ENCODE measurements around the gene FOXP2. TPM values are rescaled to one million over a fixed set of nuclear protein-coding genes. Genes with fewer than 3 reads are reported as not detected.

Gene FOXP2
- total and polyA plus RNA-seq, 4 donors: 1.2 to 7.4 (median 5.7) TPM

DNA sequence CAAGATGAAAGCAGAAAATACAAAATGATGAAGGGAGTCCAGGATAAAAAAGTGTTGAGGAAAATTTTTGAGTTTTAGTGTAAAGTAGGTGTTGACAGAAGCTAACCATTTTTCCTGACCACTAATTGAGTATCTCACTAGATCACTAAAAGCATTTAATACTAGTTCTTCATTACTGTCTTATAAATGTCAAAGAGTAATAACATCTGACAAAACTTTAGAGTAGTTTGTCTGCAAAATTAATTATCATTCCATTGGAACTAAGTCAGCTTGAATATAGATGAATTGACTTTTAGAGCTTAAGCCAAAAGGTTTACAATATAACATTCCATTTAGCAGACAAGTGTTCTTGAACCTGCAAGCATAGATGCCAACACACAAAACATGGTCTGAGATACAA is 232.9 kb downstream of the FOXP2 start:
- H3K9ac ChIP-seq (ENCODE audit: low read depth in 1 of 2, low read length in 2 of 2): no peak overlapping the region
- no peaks in the 10 kb centered on the region for H3K9me3 ChIP-seq (ENCODE audit: control insufficient read depth in 4 of 4, low read length in 3 of 4)
- H3K27ac ChIP-seq (ENCODE audit: low read depth in 1 of 2, low read length in 2 of 2): no peak overlapping the region
- no peaks in the 10 kb centered on the region for H3K4me1 ChIP-seq (ENCODE audit: control insufficient read depth in 4 of 4, insufficient read depth in 4 of 4, low read length in 3 of 4)
- no peaks in the 10 kb centered on the region for H3K27me3 ChIP-seq (ENCODE audit: control insufficient read depth in 4 of 4, insufficient read depth in 4 of 4, low read length in 3 of 4)
- DNase-seq (ENCODE audit: low spot score): no peak
- no peak for TF ChIP-seq FOXA2 (IDR thresholded peaks at IDR 0.05)
- TF ChIP-seq JUND (IDR thresholded peaks at IDR 0.05): no peak
- no peak for TF ChIP-seq EGR1 (IDR thresholded peaks at IDR 0.05; ENCODE audit: low read depth in 2 of 2)
- TF ChIP-seq YY1 (IDR thresholded peaks at IDR 0.05): no peak
- TF ChIP-seq RAD21 (IDR thresholded peaks at IDR 0.05): no peak
- no peak for TF ChIP-seq NR2F2 (IDR thresholded peaks at IDR 0.05)
- TF ChIP-seq FOXA1 (IDR thresholded peaks at IDR 0.05): no peak
- TF ChIP-seq, protein P1, sequence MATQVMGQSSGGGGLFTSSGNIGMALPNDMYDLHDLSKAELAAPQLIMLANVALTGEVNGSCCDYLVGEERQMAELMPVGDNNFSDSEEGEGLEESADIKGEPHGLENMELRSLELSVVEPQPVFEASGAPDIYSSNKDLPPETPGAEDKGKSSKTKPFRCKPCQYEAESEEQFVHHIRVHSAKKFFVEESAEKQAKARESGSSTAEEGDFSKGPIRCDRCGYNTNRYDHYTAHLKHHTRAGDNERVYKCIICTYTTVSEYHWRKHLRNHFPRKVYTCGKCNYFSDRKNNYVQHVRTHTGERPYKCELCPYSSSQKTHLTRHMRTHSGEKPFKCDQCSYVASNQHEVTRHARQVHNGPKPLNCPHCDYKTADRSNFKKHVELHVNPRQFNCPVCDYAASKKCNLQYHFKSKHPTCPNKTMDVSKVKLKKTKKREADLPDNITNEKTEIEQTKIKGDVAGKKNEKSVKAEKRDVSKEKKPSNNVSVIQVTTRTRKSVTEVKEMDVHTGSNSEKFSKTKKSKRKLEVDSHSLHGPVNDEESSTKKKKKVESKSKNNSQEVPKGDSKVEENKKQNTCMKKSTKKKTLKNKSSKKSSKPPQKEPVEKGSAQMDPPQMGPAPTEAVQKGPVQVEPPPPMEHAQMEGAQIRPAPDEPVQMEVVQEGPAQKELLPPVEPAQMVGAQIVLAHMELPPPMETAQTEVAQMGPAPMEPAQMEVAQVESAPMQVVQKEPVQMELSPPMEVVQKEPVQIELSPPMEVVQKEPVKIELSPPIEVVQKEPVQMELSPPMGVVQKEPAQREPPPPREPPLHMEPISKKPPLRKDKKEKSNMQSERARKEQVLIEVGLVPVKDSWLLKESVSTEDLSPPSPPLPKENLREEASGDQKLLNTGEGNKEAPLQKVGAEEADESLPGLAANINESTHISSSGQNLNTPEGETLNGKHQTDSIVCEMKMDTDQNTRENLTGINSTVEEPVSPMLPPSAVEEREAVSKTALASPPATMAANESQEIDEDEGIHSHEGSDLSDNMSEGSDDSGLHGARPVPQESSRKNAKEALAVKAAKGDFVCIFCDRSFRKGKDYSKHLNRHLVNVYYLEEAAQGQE (IDR thresholded peaks at IDR 0.05): no peak
- TF ChIP-seq, protein P2, sequence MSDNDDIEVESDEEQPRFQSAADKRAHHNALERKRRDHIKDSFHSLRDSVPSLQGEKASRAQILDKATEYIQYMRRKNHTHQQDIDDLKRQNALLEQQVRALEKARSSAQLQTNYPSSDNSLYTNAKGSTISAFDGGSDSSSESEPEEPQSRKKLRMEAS (IDR thresholded peaks at IDR 0.05): no peak
- TF ChIP-seq GABPA (IDR thresholded peaks at IDR 0.05 in 1 of 2, conservative IDR thresholded peaks at IDR 0.05 in 1 of 2): no peak
- no peak for TF ChIP-seq ZBTB33 (IDR thresholded peaks at IDR 0.05)
- H3K36me3 ChIP-seq (ENCODE audit: control insufficient read depth in 4 of 4, insufficient read depth in 3 of 4, low read depth in 1 of 4, low read length in 3 of 4): peaks cover 0 to 4% (median 1%) of the 10 kb centered on the region in 4 donors
- H3K4me3 ChIP-seq (ENCODE audit: low read depth in 1 of 3, low read length in 3 of 3): no peak overlapping the region

GRCh38 chr7:114648117-114648516 is 233.5 kb downstream of the FOXP2 start:
- TF ChIP-seq, protein P2 (IDR thresholded peaks at IDR 0.05): no peak
- TF ChIP-seq SP1 (IDR thresholded peaks at IDR 0.05): no peak
- no peak for TF ChIP-seq TAF1 (conservative IDR thresholded peaks at IDR 0.05)
- no peak for TF ChIP-seq FOXA2 (IDR thresholded peaks at IDR 0.05)
- no peak for TF ChIP-seq YY1 (IDR thresholded peaks at IDR 0.05)
- TF ChIP-seq HNF4A (conservative IDR thresholded peaks at IDR 0.05): no peak
- TF ChIP-seq JUND (IDR thresholded peaks at IDR 0.05): no peak
- no peak for TF ChIP-seq GABPA (IDR thresholded peaks at IDR 0.05 in 1 of 2, conservative IDR thresholded peaks at IDR 0.05 in 1 of 2)
- no peak for TF ChIP-seq RXRA (IDR thresholded peaks at IDR 0.05)
- TF ChIP-seq RAD21 (IDR thresholded peaks at IDR 0.05): no peak
- no peak for TF ChIP-seq ZBTB33 (IDR thresholded peaks at IDR 0.05)
- TF ChIP-seq, protein P3, sequence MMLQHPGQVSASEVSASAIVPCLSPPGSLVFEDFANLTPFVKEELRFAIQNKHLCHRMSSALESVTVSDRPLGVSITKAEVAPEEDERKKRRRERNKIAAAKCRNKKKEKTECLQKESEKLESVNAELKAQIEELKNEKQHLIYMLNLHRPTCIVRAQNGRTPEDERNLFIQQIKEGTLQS (IDR thresholded peaks at IDR 0.05): no peak
- Histone ChIP-seq H3K9ac (ENCODE audit: low read depth in 1 of 2, low read length in 2 of 2) (no peak overlapping the region), H3K9me3 (ENCODE audit: control insufficient read depth in 4 of 4, low read length in 3 of 4) (no peaks in the 10 kb centered on the region), H3K4me3 (ENCODE audit: low read depth in 1 of 3, low read length in 3 of 3) (no peak overlapping the region), H3K4me1 (ENCODE audit: control insufficient read depth in 4 of 4, insufficient read depth in 4 of 4, low read length in 3 of 4) (no peaks in the 10 kb centered on the region), H3K27me3 (ENCODE audit: control insufficient read depth in 4 of 4, insufficient read depth in 4 of 4, low read length in 3 of 4) (no peaks in the 10 kb centered on the region), H3K36me3 (ENCODE audit: control insufficient read depth in 4 of 4, insufficient read depth in 3 of 4, low read depth in 1 of 4, low read length in 3 of 4) (peaks cover 0 to 4% (median 1%) of the 10 kb centered on the region in 4 donors), H3K27ac (ENCODE audit: low read depth in 1 of 2, low read length in 2 of 2) (no peak overlapping the region)
- no peak for DNase-seq (ENCODE audit: low spot score)
